IPS-20b (cell line): ENCODE data around the gene CACHD1.

Experiments
- H3K27ac ChIP-seq: one replicate; pipeline ENCODE4 v1.5.1; 2013; ENCODE audit warnings: low read length
- H3K27me3 ChIP-seq: 2 replicates; pipeline ENCODE4 v1.6.1; 2013; ENCODE audit warnings: mild to moderate bottlenecking, low read length, inconsistent platforms; ENCODE audit not compliant: insufficient read depth
- H3K36me3 ChIP-seq: 2 replicates; pipeline ENCODE4 v1.6.1; 2013; ENCODE audit warnings: low read depth, mild to moderate bottlenecking, inconsistent platforms, low read length, moderate library complexity; ENCODE audit not compliant: insufficient read depth
- H3K4me1 ChIP-seq: 2 replicates; pipeline ENCODE4 v1.6.1; 2013; ENCODE audit warnings: mild to moderate bottlenecking, control low read depth, inconsistent platforms, low read length, moderate library complexity; ENCODE audit not compliant: insufficient read depth
- H3K4me3 ChIP-seq: 2 replicates; pipeline ENCODE4 v1.5.1; 2013; ENCODE audit warnings: mild to moderate bottlenecking, low read length, inconsistent platforms
- H3K9ac ChIP-seq: 2 replicates; pipeline ENCODE4 v1.6.1; 2013; ENCODE audit warnings: low read depth, mild to moderate bottlenecking, inconsistent platforms, low read length, moderate library complexity
- H3K9me3 ChIP-seq: 2 replicates; pipeline ENCODE4 v1.6.1; 2013; ENCODE audit warnings: mild to moderate bottlenecking, low read depth, low read length, inconsistent platforms; ENCODE audit not compliant: insufficient read depth

CACHD1 gene

GRCh38 chr1:64540265-64540791, 70.4 kb downstream of the CACHD1 start:
- Histone ChIP-seq H3K4me1 (peaks cover 60% of the 10 kb centered on the region), H3K27ac (no peak overlapping the region), H3K9ac (no peak overlapping the region; the same call in 1 of the 2 replicates), H3K27me3 (no peaks in the 10 kb centered on the region), H3K9me3 (no peaks in the 10 kb centered on the region), H3K4me3 (peak overlapping the region; percentile 7; the same call in 1 of the 2 replicates), H3K36me3 (no peaks in the 10 kb centered on the region)

- Histone ChIP-seq H3K4me1 (peaks cover 50% of the 10 kb centered on the region), H3K9me3 (no peaks in the 10 kb centered on the region), H3K27ac (no peak overlapping the region), H3K27me3 (no peaks in the 10 kb centered on the region), H3K4me3 (no peak overlapping the region), H3K36me3 (no peaks in the 10 kb centered on the region), H3K9ac (no peak overlapping the region)
Measured at GRCh38 chr1:64542118-64542517, 72.2 kb downstream of the CACHD1 start.

- H3K27ac ChIP-seq: no peak overlapping the region
- H3K4me3 ChIP-seq: no peak overlapping the region
- no peaks in the 10 kb centered on the region for H3K36me3 ChIP-seq
- no peak overlapping the region for H3K9ac ChIP-seq
- no peaks in the 10 kb centered on the region for H3K9me3 ChIP-seq
- peaks cover 46% of the 10 kb centered on the region for H3K4me1 ChIP-seq
- no peaks in the 10 kb centered on the region for H3K27me3 ChIP-seq
Measured at GRCh38 chr1:64543831-64544230, 73.9 kb downstream of the CACHD1 start.

- Histone ChIP-seq H3K4me3 (0 out of 2 replicates have a peak overlapping the region, but pooled peaks have one; percentile 15), H3K9me3 (no peaks in the 10 kb centered on the region), H3K36me3 (peaks cover 1% of the 10 kb centered on the region; the same call in 1 of the 2 replicates), H3K9ac (no peak overlapping the region), H3K27ac (no peak overlapping the region), H3K27me3 (no peaks in the 10 kb centered on the region), H3K4me1 (peaks cover 35% of the 10 kb centered on the region)
Measured at GRCh38 chr1:64545118-64545843, 75.4 kb downstream of the CACHD1 start.

- Histone ChIP-seq H3K9ac (no peak overlapping the region), H3K27me3 (no peaks in the 10 kb centered on the region), H3K4me1 (peaks cover 30% of the 10 kb centered on the region), H3K27ac (no peak overlapping the region), H3K4me3 (no peak overlapping the region), H3K9me3 (no peaks in the 10 kb centered on the region), H3K36me3 (peaks cover 8% of the 10 kb centered on the region)
Measured at GRCh38 chr1:64546013-64546412, 76.1 kb downstream of the CACHD1 start.

GRCh38 chr1:64549464-64550239, 79.7 kb downstream of the CACHD1 start:
- H3K27me3 ChIP-seq: no peaks in the 10 kb centered on the region
- H3K4me1 ChIP-seq: peaks cover 25% of the 10 kb centered on the region
- no peak overlapping the region for H3K9ac ChIP-seq
- peaks cover 45% of the 10 kb centered on the region for H3K36me3 ChIP-seq
- no peak overlapping the region for H3K27ac ChIP-seq
- H3K4me3 ChIP-seq: no peak overlapping the region
- no peaks in the 10 kb centered on the region for H3K9me3 ChIP-seq

GRCh38 chr1:64550510-64550909, 80.6 kb downstream of the CACHD1 start:
- Histone ChIP-seq H3K36me3 (peaks cover 51% of the 10 kb centered on the region), H3K9me3 (no peaks in the 10 kb centered on the region), H3K4me1 (peaks cover 16% of the 10 kb centered on the region), H3K4me3 (no peak overlapping the region), H3K27ac (no peak overlapping the region), H3K9ac (no peak overlapping the region), H3K27me3 (no peaks in the 10 kb centered on the region)

GRCh38 chr1:64550946-64551605, 81.1 kb downstream of the CACHD1 start:
- H3K4me1 ChIP-seq: peaks cover 15% of the 10 kb centered on the region; the same call in 1 of the 2 replicates

GRCh38 chr1:64553285-64553684, 83.4 kb downstream of the CACHD1 start:
- H3K4me1 ChIP-seq: peaks cover 15% of the 10 kb centered on the region; the same call in 1 of the 2 replicates
- H3K36me3 ChIP-seq: peaks cover 72% of the 10 kb centered on the region
- H3K9ac ChIP-seq: no peak overlapping the region
- no peak overlapping the region for H3K27ac ChIP-seq
- no peak overlapping the region for H3K4me3 ChIP-seq
- no peaks in the 10 kb centered on the region for H3K27me3 ChIP-seq
- no peaks in the 10 kb centered on the region for H3K9me3 ChIP-seq

More at GRCh38 chr1:64550946-64551605, 81.1 kb downstream of the CACHD1 start:
- Histone ChIP-seq H3K9me3 (no peaks in the 10 kb centered on the region), H3K36me3 (peaks cover 57% of the 10 kb centered on the region), H3K27ac (no peak overlapping the region), H3K27me3 (no peaks in the 10 kb centered on the region), H3K9ac (no peak overlapping the region), H3K4me3 (no peak overlapping the region)

- H3K4me1 ChIP-seq: peaks cover 6% of the 10 kb centered on the region; the same call in 1 of the 2 replicates
- peaks cover 82% of the 10 kb centered on the region for H3K36me3 ChIP-seq
- no peaks in the 10 kb centered on the region for H3K9me3 ChIP-seq
- H3K4me3 ChIP-seq: no peak overlapping the region
- H3K27me3 ChIP-seq: no peaks in the 10 kb centered on the region
- no peak overlapping the region for H3K27ac ChIP-seq
- H3K9ac ChIP-seq: no peak overlapping the region
Measured at GRCh38 chr1:64555947-64556346, 86.0 kb downstream of the CACHD1 start.

GRCh38 chr1:64561993-64562392, 92.1 kb downstream of the CACHD1 start:
- H3K9me3 ChIP-seq: no peaks in the 10 kb centered on the region
- no peak overlapping the region for H3K9ac ChIP-seq
- peaks cover 27% of the 10 kb centered on the region for H3K36me3 ChIP-seq
- H3K27me3 ChIP-seq: no peaks in the 10 kb centered on the region
- H3K27ac ChIP-seq: no peak overlapping the region
- H3K4me1 ChIP-seq: peaks cover 26% of the 10 kb centered on the region
- no peak overlapping the region for H3K4me3 ChIP-seq
